C4-2B (cell line): Measurements from ENCODE around the gene SLC25A48.

Experiments
- CTCF ChIP-seq: fragments of 450-650 bp; conservative IDR thresholded peaks from 2 replicates; pipeline ENCODE4 v1.5.1; 2017; ENCODE audit warnings: mild to moderate bottlenecking
- ZFX ChIP-seq: fragments of 450-650 bp; IDR thresholded peaks from 2 replicates; pipeline ENCODE4 v1.6.1; 2017

- no peak for TF ChIP-seq CTCF
- TF ChIP-seq ZFX = no peak
These were observed 86.9 kb downstream of the SLC25A48 start for GRCh38 chr5:135921388-135921787.
